HL-60 (cell line): ENCODE measurements around the gene NCK2.

Experiments used
- CTCF ChIP-seq: IDR thresholded peaks from one replicate; pipeline ENCODE4 v1.5.1; 2011; ENCODE audit warnings: low read length, control low read depth, inconsistent platforms; ENCODE audit not compliant: insufficient read depth
- GABPA ChIP-seq: IDR thresholded peaks from 2 replicates; pipeline ENCODE4 v1.6.1; 2012; ENCODE audit warnings: low read depth
- TF ChIP-seq, protein P1 (sequence below): IDR thresholded peaks from 2 replicates; pipeline ENCODE4 v1.6.1; 2012; ENCODE audit warnings: low read depth; ENCODE audit not compliant: insufficient replicate concordance

GRCh38 chr2:105771836-105772235 is 27.1 kb downstream of the NCK2 start:
- no peak for TF ChIP-seq CTCF
- TF ChIP-seq, protein P1, sequence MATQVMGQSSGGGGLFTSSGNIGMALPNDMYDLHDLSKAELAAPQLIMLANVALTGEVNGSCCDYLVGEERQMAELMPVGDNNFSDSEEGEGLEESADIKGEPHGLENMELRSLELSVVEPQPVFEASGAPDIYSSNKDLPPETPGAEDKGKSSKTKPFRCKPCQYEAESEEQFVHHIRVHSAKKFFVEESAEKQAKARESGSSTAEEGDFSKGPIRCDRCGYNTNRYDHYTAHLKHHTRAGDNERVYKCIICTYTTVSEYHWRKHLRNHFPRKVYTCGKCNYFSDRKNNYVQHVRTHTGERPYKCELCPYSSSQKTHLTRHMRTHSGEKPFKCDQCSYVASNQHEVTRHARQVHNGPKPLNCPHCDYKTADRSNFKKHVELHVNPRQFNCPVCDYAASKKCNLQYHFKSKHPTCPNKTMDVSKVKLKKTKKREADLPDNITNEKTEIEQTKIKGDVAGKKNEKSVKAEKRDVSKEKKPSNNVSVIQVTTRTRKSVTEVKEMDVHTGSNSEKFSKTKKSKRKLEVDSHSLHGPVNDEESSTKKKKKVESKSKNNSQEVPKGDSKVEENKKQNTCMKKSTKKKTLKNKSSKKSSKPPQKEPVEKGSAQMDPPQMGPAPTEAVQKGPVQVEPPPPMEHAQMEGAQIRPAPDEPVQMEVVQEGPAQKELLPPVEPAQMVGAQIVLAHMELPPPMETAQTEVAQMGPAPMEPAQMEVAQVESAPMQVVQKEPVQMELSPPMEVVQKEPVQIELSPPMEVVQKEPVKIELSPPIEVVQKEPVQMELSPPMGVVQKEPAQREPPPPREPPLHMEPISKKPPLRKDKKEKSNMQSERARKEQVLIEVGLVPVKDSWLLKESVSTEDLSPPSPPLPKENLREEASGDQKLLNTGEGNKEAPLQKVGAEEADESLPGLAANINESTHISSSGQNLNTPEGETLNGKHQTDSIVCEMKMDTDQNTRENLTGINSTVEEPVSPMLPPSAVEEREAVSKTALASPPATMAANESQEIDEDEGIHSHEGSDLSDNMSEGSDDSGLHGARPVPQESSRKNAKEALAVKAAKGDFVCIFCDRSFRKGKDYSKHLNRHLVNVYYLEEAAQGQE = no peak
- TF ChIP-seq GABPA = no peak
